Liver (tissue), 9 donors: ENCODE results near the gene PPP1R1B. TPM values are rescaled to one million over a fixed set of nuclear protein-coding genes. Genes with fewer than 3 reads are reported as not detected.
A peak's percentile ranks its signal among the peaks of the same experiment; 100 is the strongest.

ENCODE experiments used
- DNase-seq: peaks from one replicate; pipeline ENCODE4 v3.0.0-alpha.2; 2017; ENCODE audit warnings: low spot score
- H3K27ac ChIP-seq, 2 donors: one replicate each; pipeline ENCODE4 v1.7.0; 2013; ENCODE audit warnings: inconsistent platforms in 2 of 2, low read length in 2 of 2, control low read depth in 1 of 2, low read depth in 1 of 2, mild to moderate bottlenecking in 1 of 2
- H3K27me3 ChIP-seq, 4 donors: one replicate each; pipeline versions ENCODE4 v1.6.1 to v1.7.0; 2013; ENCODE audit warnings: low read length in 3 of 4, inconsistent platforms in 1 of 4, mild to moderate bottlenecking in 1 of 4, moderate library complexity in 1 of 4; ENCODE audit not compliant: control insufficient read depth in 4 of 4, insufficient read depth in 4 of 4
- H3K36me3 ChIP-seq, 4 donors: one replicate each; pipeline versions ENCODE4 v1.6.1 to v1.7.0; 2013; ENCODE audit warnings: low read length in 3 of 4, mild to moderate bottlenecking in 3 of 4, low read depth in 1 of 4, moderate library complexity in 1 of 4; ENCODE audit not compliant: control insufficient read depth in 4 of 4, insufficient read depth in 3 of 4
- H3K4me1 ChIP-seq, 4 donors: one replicate each; pipeline versions ENCODE4 v1.6.1 to v1.7.0; 2013; ENCODE audit warnings: low read length in 3 of 4, mild to moderate bottlenecking in 3 of 4, moderate library complexity in 1 of 4; ENCODE audit not compliant: control insufficient read depth in 4 of 4, insufficient read depth in 4 of 4
- H3K4me3 ChIP-seq, 3 donors: one replicate each; pipeline versions ENCODE4 v1.6.1 to v1.7.0; 2013; ENCODE audit warnings: low read length in 3 of 3, control low read depth in 1 of 3, low read depth in 1 of 3, mild to moderate bottlenecking in 1 of 3
- H3K9ac ChIP-seq, 2 donors: one replicate each; pipeline ENCODE4 v1.7.0; 2013; ENCODE audit warnings: low read length in 2 of 2, mild to moderate bottlenecking in 2 of 2, moderate library complexity in 2 of 2, control low read depth in 1 of 2, low read depth in 1 of 2
- H3K9me3 ChIP-seq, 4 donors: one replicate each; pipeline versions ENCODE4 v1.6.1 to v1.7.0; 2013; ENCODE audit warnings: low read length in 3 of 4; ENCODE audit not compliant: control insufficient read depth in 4 of 4
- FOXA2 ChIP-seq: IDR thresholded peaks from 2 replicates; pipeline ENCODE4 v1.6.1; 2016; ENCODE audit warnings: antibody characterized with exemption
- HNF4G ChIP-seq: IDR thresholded peaks from 2 replicates; pipeline ENCODE4 v1.6.1; 2016; ENCODE audit warnings: antibody characterized with exemption
- NR2F2 ChIP-seq: IDR thresholded peaks from 2 replicates; pipeline ENCODE4 v1.6.1; 2016; ENCODE audit warnings: antibody characterized with exemption
- RAD21 ChIP-seq, 2 donors: IDR thresholded peaks; 2 replicates each; pipeline ENCODE4 v1.6.1; 2016; ENCODE audit warnings: antibody characterized with exemption in 2 of 2, mild to moderate bottlenecking in 2 of 2
- RXRA ChIP-seq, 2 donors: IDR thresholded peaks; 2 replicates each; pipeline ENCODE4 v1.6.1; 2017 to 2018; ENCODE audit warnings: antibody characterized with exemption in 2 of 2, mild to moderate bottlenecking in 1 of 2
- SP1 ChIP-seq: IDR thresholded peaks from 2 replicates; pipeline ENCODE4 v1.6.1; 2018; ENCODE audit warnings: antibody characterized with exemption, mild to moderate bottlenecking
- TAF1 ChIP-seq: conservative IDR thresholded peaks from 2 replicates; pipeline ENCODE4 v1.6.1; 2016; ENCODE audit warnings: antibody characterized with exemption, mild to moderate bottlenecking
- WGBS: extraction: QIAGEN DNeasy Blood & Tissue Kit; methylation state at CpG from one replicate; pipeline ENCODE4 v1.1.7; 2013; 5-methylcytosine and 5-hydroxymethylcytosine counted together
- polyA plus RNA-seq, 2 donors: library from polyadenylated mRNA; stranded (reverse) in 1 of 2; unstranded in 1 of 2; fragments of 200-250 nt in 1 of 2; fragments of >200 nt in 1 of 2; fragmentation: Nextera tagmentation in 1 of 2; extraction: Ambion mirVana in 1 of 2; gene quantifications; one replicate each; pipeline versions ENCODE4 v1.2.1 to v1.2.3, GENCODE V29; 2013 to 2015
- total RNA-seq, 2 donors: library from RNA; depleted of rRNA; stranded (reverse); fragments of >200 nt; gene quantifications; one replicate each; pipeline ENCODE4 v1.2.3, GENCODE V29; 2014
- TF ChIP-seq, protein P1 (sequence below): fragments of 150-350 bp; IDR thresholded peaks from 2 replicates; pipeline ENCODE4 v1.5.1; 2017; ENCODE audit warnings: improper control_type of control experiment, low read depth, low read length; ENCODE audit not compliant: missing input control
- TF ChIP-seq, protein P2 (sequence below): IDR thresholded peaks from 2 replicates; pipeline ENCODE4 v1.6.1; 2016; ENCODE audit warnings: antibody characterized with exemption
- TF ChIP-seq, protein P3 (sequence below): IDR thresholded peaks from 2 replicates; pipeline ENCODE4 v1.6.1; 2016; ENCODE audit warnings: antibody characterized with exemption, mild to moderate bottlenecking
- donor health status: healthy.
- donor health status: healthy.
- donor health status: healthy.
- donor health status: healthy.
- donor health status: healthy.

PPP1R1B gene
- total and polyA plus RNA-seq, 4 donors, result 0.14 TPM; not detected in 3

DNA sequence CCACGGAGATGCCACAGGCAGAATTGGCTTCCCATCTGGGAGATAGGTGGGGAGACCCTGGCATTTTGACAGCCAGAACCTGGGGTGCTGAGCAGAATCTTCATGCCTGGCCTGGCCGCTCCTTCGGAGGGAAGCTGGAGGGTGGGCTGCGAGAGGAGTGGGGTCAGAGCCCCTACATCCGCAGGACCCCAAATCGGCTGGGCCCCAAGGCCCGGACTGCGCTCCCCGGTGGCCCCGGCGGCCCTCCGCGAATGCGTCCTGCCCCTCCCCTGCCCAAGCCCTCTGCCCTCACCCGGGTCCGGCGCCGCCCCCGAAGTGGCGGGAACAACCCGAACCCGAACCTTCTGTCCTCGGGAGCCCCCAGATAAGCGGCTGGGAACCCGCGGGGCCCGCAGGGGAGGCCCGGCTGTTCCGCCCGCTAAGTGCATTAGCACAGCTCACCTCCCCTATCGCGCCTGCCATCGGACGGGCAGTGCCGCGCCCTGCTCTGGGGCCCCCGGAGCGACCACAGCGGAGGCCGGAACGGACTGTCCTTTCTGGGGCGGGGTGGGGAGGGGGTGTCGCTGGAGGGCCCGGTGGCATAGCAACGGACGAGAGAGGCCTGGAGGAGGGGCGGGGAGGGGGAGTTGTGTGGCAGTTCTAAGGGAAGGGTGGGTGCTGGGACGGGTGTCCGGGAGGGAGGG lies 40.7 kb downstream of the PPP1R1B start:
- no peaks in the 10 kb centered on the region for H3K9me3 ChIP-seq
- 13% methylated on average over 49 of the region's 49 CpGs for WGBS
- H3K4me3 ChIP-seq, result no peak overlapping the region
- no peak overlapping the region for H3K9ac ChIP-seq
- no peaks in the 10 kb centered on the region for H3K36me3 ChIP-seq
- H3K27me3 ChIP-seq, result no peaks in the 10 kb centered on the region
- H3K27ac ChIP-seq, result no peak overlapping the region
- no peak for TF ChIP-seq HNF4G
- peak; percentile 74 for DNase-seq
- peaks cover 29 to 62% (median 51%) of the 10 kb centered on the region in 4 donors for H3K4me1 ChIP-seq

DNA sequence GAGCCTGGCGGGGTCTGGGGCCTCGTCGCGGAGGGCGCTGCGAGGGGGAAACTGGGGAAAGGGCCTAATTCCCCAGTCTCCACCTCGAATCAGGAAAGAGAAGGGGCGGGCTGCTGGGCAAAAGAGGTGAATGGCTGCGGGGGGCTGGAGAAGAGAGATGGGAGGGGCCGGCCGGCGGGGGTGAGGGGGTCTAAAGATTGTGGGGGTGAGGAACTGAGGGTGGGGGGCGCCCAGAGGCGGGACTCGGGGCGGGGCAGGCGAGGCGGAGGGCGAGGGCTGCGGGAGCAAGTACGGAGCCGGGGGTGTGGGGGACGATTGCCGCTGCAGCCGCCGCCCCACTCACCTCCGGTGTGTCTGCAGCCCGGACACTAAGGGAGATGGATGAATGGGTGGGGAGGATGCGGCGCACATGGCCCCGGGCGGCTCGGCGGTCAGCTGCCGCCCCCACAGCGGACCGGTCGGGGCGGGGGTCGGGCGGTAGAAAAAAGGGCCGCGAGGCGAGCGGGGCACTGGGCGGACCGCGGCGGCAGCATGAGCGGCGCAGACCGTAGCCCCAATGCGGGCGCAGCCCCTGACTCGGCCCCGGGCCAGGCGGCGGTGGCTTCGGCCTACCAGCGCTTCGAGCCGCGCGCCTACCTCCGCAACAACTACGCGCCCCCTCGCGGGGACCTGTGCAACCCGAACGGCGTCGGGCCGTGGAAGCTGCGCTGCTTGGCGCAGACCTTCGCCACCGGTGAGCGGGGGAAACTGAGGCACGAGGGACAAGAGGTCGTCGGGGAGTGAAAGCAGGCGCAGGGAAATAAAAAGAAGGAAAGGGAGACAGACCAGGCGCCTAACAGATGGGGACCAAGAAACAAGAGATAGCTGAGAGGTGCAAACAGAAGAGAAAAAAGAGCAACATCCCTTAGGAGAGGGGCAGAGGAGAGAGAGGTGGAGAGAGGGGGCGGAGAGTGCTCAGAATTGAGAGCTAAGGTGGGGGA lies 41.5 kb downstream of the PPP1R1B start, which contains the start of gene PNMT:
PNMT (plus strand) TSS at position 509 of the 980 bp plus-strand sequence; CDS start at position 532, 23 bp downstream.
- Histone ChIP-seq H3K4me3 (peak within 1 kb of the TSS in 1 of 3 donors; percentile 34), H3K36me3 (no peaks in the 10 kb centered on the region), H3K9ac (peak within 1 kb of the TSS in 1 of 2 donors; percentile 2), H3K27me3 (no peaks in the 10 kb centered on the region), H3K9me3 (no peaks in the 10 kb centered on the region), H3K27ac (no peak within 1 kb of the TSS), H3K4me1 (peaks cover 27 to 54% (median 43%) of the 10 kb centered on the region in 4 donors)
- TF ChIP-seq RAD21 (IDR thresholded peaks at IDR 0.05), result peak; percentile 48 to 73
- TF ChIP-seq, protein P1, sequence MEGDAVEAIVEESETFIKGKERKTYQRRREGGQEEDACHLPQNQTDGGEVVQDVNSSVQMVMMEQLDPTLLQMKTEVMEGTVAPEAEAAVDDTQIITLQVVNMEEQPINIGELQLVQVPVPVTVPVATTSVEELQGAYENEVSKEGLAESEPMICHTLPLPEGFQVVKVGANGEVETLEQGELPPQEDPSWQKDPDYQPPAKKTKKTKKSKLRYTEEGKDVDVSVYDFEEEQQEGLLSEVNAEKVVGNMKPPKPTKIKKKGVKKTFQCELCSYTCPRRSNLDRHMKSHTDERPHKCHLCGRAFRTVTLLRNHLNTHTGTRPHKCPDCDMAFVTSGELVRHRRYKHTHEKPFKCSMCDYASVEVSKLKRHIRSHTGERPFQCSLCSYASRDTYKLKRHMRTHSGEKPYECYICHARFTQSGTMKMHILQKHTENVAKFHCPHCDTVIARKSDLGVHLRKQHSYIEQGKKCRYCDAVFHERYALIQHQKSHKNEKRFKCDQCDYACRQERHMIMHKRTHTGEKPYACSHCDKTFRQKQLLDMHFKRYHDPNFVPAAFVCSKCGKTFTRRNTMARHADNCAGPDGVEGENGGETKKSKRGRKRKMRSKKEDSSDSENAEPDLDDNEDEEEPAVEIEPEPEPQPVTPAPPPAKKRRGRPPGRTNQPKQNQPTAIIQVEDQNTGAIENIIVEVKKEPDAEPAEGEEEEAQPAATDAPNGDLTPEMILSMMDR, result peak; percentile 50
- TF ChIP-seq, protein P2, sequence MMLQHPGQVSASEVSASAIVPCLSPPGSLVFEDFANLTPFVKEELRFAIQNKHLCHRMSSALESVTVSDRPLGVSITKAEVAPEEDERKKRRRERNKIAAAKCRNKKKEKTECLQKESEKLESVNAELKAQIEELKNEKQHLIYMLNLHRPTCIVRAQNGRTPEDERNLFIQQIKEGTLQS, result no peak
- 4% methylated on average over 85 of the region's 85 CpGs for WGBS
- DNase-seq, result peak; percentile 82

DNA sequence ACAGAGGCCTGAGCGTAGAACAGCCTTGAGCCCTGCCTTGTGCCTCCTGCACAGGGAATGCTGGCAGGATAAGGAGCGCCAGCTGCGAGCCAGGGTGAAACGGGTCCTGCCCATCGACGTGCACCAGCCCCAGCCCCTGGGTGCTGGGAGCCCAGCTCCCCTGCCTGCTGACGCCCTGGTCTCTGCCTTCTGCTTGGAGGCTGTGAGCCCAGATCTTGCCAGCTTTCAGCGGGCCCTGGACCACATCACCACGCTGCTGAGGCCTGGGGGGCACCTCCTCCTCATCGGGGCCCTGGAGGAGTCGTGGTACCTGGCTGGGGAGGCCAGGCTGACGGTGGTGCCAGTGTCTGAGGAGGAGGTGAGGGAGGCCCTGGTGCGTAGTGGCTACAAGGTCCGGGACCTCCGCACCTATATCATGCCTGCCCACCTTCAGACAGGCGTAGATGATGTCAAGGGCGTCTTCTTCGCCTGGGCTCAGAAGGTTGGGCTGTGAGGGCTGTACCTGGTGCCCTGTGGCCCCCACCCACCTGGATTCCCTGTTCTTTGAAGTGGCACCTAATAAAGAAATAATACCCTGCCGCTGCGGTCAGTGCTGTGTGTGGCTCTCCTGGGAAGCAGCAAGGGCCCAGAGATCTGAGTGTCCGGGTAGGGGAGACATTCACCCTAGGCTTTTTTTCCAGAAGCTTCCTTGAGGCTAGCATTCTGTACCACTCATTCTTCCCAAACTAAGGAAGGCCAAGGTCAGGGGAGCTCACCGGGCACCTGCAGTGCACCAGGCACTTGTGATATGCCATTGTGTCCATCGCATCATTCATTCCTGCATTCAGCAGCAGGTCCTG lies 43.4 kb downstream of the PPP1R1B start:
- no peaks in the 10 kb centered on the region for H3K36me3 ChIP-seq
- DNase-seq, result no peak
- WGBS, result 94% methylated on average over 23 of the region's 23 CpGs

More for the DNA sequence above, 43.4 kb downstream of the PPP1R1B start:
- no peak overlapping the region for H3K27ac ChIP-seq
- H3K9me3 ChIP-seq, result no peaks in the 10 kb centered on the region
- peaks cover 19 to 37% (median 26%) of the 10 kb centered on the region in 4 donors for H3K4me1 ChIP-seq
- TF ChIP-seq RAD21 (IDR thresholded peaks at IDR 0.05) (no peak), SP1 (no peak), NR2F2 (no peak), RXRA (IDR thresholded peaks at IDR 0.05) (no peak), TAF1 (no peak), FOXA2 (no peak)
- TF ChIP-seq, protein P3, sequence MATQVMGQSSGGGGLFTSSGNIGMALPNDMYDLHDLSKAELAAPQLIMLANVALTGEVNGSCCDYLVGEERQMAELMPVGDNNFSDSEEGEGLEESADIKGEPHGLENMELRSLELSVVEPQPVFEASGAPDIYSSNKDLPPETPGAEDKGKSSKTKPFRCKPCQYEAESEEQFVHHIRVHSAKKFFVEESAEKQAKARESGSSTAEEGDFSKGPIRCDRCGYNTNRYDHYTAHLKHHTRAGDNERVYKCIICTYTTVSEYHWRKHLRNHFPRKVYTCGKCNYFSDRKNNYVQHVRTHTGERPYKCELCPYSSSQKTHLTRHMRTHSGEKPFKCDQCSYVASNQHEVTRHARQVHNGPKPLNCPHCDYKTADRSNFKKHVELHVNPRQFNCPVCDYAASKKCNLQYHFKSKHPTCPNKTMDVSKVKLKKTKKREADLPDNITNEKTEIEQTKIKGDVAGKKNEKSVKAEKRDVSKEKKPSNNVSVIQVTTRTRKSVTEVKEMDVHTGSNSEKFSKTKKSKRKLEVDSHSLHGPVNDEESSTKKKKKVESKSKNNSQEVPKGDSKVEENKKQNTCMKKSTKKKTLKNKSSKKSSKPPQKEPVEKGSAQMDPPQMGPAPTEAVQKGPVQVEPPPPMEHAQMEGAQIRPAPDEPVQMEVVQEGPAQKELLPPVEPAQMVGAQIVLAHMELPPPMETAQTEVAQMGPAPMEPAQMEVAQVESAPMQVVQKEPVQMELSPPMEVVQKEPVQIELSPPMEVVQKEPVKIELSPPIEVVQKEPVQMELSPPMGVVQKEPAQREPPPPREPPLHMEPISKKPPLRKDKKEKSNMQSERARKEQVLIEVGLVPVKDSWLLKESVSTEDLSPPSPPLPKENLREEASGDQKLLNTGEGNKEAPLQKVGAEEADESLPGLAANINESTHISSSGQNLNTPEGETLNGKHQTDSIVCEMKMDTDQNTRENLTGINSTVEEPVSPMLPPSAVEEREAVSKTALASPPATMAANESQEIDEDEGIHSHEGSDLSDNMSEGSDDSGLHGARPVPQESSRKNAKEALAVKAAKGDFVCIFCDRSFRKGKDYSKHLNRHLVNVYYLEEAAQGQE, result no peak
- H3K9ac ChIP-seq, result no peak overlapping the region
- H3K27me3 ChIP-seq, result no peaks in the 10 kb centered on the region
- H3K4me3 ChIP-seq, result no peak overlapping the region
